Subcutaneous abdominal adipose tissue (tissue), 5 donors: ENCODE data around the gene DIO3.

ENCODE experiments used
- H3K27ac ChIP-seq: one replicate; pipeline ENCODE4 v1.7.0; 2013; ENCODE audit warnings: low read depth, mild to moderate bottlenecking, inconsistent platforms, low read length, moderate library complexity
- H3K27me3 ChIP-seq, 5 donors: one replicate each; pipeline ENCODE4 v1.7.0; 2013; ENCODE audit warnings: low read length in 5 of 5, inconsistent platforms in 1 of 5; ENCODE audit not compliant: control insufficient read depth in 5 of 5, insufficient read depth in 4 of 5
- H3K36me3 ChIP-seq, 5 donors: one replicate each; pipeline ENCODE4 v1.7.0; 2013; ENCODE audit warnings: low read length in 5 of 5; ENCODE audit not compliant: control insufficient read depth in 5 of 5, insufficient read depth in 5 of 5
- H3K4me1 ChIP-seq, 5 donors: one replicate each; pipeline ENCODE4 v1.7.0; 2013; ENCODE audit warnings: low read length in 5 of 5, mild to moderate bottlenecking in 3 of 5, moderate library complexity in 1 of 5; ENCODE audit not compliant: control insufficient read depth in 5 of 5, insufficient read depth in 5 of 5
- H3K4me3 ChIP-seq, 5 donors: one replicate each; pipeline ENCODE4 v1.7.0; 2013; ENCODE audit warnings: low read length in 5 of 5, low read depth in 1 of 5
- H3K9ac ChIP-seq, 5 donors: one replicate each; pipeline ENCODE4 v1.7.0; 2013; ENCODE audit warnings: low read length in 5 of 5, mild to moderate bottlenecking in 4 of 5, moderate library complexity in 3 of 5
- H3K9me3 ChIP-seq, 5 donors: one replicate each; pipeline ENCODE4 v1.7.0; 2013; ENCODE audit warnings: low read length in 5 of 5; ENCODE audit not compliant: control insufficient read depth in 5 of 5
- donor health status: healthy.
- donor health status: healthy.
- donor health status: healthy.
- donor health status: healthy.
- donor health status: healthy.

The DIO3 gene

GRCh38 chr14:101540481-101541462 lies 20.5 kb upstream of the DIO3 start:
- no peak overlapping the region for H3K9ac ChIP-seq
- peaks cover 3 to 17% (median 8%) of the 10 kb centered on the region in 5 donors for H3K9me3 ChIP-seq
- H3K27me3 ChIP-seq: peaks cover 0 to 18% (median 5%) of the 10 kb centered on the region in 5 donors
- no peaks in the 10 kb centered on the region for H3K36me3 ChIP-seq
- no peak overlapping the region for H3K27ac ChIP-seq
- H3K4me1 ChIP-seq: peaks cover 0 to 11% (median 5%) of the 10 kb centered on the region in 5 donors
- no peak overlapping the region for H3K4me3 ChIP-seq

- peaks cover 0 to 23% (median 10%) of the 10 kb centered on the region in 5 donors for H3K27me3 ChIP-seq
- H3K4me1 ChIP-seq: peaks cover 0 to 11% (median 5%) of the 10 kb centered on the region in 5 donors
- H3K36me3 ChIP-seq: no peaks in the 10 kb centered on the region
- peaks cover 3 to 17% (median 10%) of the 10 kb centered on the region in 5 donors for H3K9me3 ChIP-seq
- no peak overlapping the region for H3K4me3 ChIP-seq
- no peak overlapping the region for H3K9ac ChIP-seq
- no peak overlapping the region for H3K27ac ChIP-seq
Measured at GRCh38 chr14:101542391-101542790, 18.9 kb upstream of the DIO3 start.

- no peak overlapping the region for H3K27ac ChIP-seq
- no peak overlapping the region for H3K9ac ChIP-seq
- H3K9me3 ChIP-seq: peaks cover 3 to 17% (median 10%) of the 10 kb centered on the region in 5 donors
- H3K36me3 ChIP-seq: no peaks in the 10 kb centered on the region
- peaks cover 0 to 22% (median 12%) of the 10 kb centered on the region in 5 donors for H3K27me3 ChIP-seq
- no peak overlapping the region for H3K4me3 ChIP-seq
- H3K4me1 ChIP-seq: peaks cover 0 to 6% (median under 1%) of the 10 kb centered on the region in 5 donors
Measured at GRCh38 chr14:101543814-101544213, 17.5 kb upstream of the DIO3 start.

DNA sequence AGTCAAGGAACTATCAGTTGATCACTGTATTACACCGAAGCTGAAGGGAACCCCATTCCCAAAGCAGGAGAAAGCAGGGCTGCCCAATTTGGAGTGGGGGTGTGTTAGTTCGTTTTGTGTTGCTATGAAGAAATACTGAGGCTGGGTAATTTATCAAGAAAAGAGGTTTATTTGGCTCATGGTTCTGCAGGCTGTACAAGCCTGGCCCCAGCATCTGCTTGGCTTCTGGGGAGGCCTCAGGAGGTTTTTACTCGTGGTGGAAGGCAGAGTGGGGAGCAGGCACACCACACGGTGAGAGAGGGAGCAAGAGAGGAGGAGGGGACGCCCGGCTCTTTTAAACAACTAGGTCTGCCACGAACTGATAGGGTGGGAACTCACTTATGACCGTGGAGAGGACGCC lies 16.7 kb upstream of the DIO3 start:
- Histone ChIP-seq H3K9ac (no peak overlapping the region), H3K27ac (no peak overlapping the region), H3K4me3 (no peak overlapping the region), H3K36me3 (no peaks in the 10 kb centered on the region), H3K9me3 (peaks cover 3 to 17% (median 10%) of the 10 kb centered on the region in 5 donors), H3K27me3 (peaks cover 4 to 29% (median 12%) of the 10 kb centered on the region in 5 donors), H3K4me1 (no peaks in the 10 kb centered on the region)

DNA sequence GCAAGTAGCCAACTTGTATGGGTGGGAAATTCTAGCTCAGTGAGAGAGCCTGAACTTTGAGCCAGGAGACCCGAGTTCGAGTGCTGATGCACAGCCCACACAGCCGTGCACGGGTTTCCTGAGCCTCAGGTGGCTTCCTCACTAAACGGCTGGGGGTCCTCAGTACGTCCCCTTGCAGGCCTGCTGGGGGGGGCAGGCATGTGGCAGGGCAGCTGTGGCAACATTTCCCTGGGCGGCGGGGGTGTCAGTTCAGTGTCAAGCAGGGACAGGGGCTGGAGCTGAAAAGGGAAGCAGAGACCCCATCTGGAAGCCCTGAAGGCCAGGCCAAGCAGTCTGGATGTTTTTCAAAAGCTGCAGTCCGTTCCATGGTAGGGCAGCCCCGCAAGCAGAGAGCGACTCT lies 14.6 kb upstream of the DIO3 start:
- H3K9ac ChIP-seq: no peak overlapping the region
- peaks cover 3 to 17% (median 10%) of the 10 kb centered on the region in 5 donors for H3K9me3 ChIP-seq
- H3K36me3 ChIP-seq: no peaks in the 10 kb centered on the region
- no peak overlapping the region for H3K4me3 ChIP-seq
- no peaks in the 10 kb centered on the region for H3K4me1 ChIP-seq
- H3K27ac ChIP-seq: no peak overlapping the region
- peaks cover 4 to 30% (median 13%) of the 10 kb centered on the region in 5 donors for H3K27me3 ChIP-seq

GRCh38 chr14:101547107-101547738 lies 14.1 kb upstream of the DIO3 start:
- Histone ChIP-seq H3K27ac (no peak overlapping the region), H3K4me1 (no peaks in the 10 kb centered on the region)

DNA sequence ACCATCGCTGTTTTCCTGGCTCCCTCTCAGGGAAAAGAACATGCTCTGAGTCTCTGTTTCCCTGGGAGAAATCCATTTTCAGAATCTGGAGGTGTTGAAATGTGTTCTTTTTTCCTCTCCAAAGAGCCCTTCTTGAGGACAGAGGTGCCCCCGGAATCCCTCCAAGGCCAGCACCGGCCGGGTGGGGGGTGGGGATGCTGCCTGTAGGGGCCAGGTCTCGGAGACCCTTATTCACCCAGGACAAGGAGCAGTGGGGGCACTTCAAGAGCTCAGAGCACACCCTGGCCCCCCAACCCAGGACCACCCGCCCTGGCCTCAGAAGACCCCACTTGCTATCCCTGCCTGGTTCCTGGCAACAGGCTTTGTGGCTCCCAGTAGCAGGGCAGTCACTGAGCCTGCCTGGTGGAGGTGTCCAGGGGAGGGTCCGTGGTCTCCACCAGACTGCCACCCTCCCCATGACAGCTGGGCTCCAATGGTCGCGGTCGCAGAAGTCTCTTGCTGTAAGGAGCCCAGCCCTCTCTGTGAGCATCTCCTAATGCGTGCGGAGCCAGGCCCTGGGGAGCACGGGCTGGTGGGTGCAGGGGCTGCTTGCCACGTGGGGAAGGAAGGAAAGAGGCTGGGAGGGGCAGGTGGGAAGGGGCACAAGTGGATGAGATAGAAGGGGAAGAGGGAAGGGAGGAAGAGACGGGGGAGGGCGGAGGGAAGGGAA lies 13.2 kb upstream of the DIO3 start:
- Histone ChIP-seq H3K4me1 (no peaks in the 10 kb centered on the region), H3K27me3 (peaks cover 4 to 22% (median 13%) of the 10 kb centered on the region in 5 donors), H3K36me3 (no peaks in the 10 kb centered on the region), H3K4me3 (no peak overlapping the region), H3K9ac (no peak overlapping the region), H3K9me3 (peaks cover 3 to 17% (median 10%) of the 10 kb centered on the region in 5 donors), H3K27ac (no peak overlapping the region)

More at GRCh38 chr14:101547107-101547738, 14.1 kb upstream of the DIO3 start:
- Histone ChIP-seq H3K27me3 (peaks cover 4 to 29% (median 13%) of the 10 kb centered on the region in 5 donors), H3K4me3 (no peak overlapping the region), H3K9ac (no peak overlapping the region), H3K36me3 (no peaks in the 10 kb centered on the region), H3K9me3 (peaks cover 3 to 17% (median 10%) of the 10 kb centered on the region in 5 donors)

- peaks cover 1 to 14% (median 9%) of the 10 kb centered on the region in 5 donors for H3K9me3 ChIP-seq
- H3K27me3 ChIP-seq: peaks cover 4 to 24% (median 13%) of the 10 kb centered on the region in 5 donors
- no peaks in the 10 kb centered on the region for H3K36me3 ChIP-seq
- no peaks in the 10 kb centered on the region for H3K4me1 ChIP-seq
- no peak overlapping the region for H3K27ac ChIP-seq
- H3K4me3 ChIP-seq: no peak overlapping the region
- H3K9ac ChIP-seq: no peak overlapping the region
Measured at GRCh38 chr14:101548710-101549109, 12.6 kb upstream of the DIO3 start.

DNA sequence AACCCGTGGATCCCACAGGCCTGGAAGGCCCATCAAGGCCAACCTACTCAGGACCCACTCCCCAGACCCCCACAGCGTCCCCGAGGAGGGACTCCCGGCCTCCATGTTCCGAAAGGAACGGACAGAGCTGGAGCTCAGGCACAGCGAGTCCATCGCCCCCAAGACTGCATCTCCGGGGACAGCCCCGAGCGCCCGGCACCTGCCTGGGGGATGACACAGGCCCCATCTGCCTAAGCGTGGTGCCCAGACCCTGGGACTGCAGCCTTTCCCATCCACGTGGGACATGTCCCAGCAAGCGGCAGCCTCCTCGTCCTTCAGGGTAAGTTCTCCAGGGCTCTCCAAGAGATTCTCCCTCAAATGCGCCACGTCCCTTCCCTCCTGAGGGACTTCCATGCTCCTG lies 12.1 kb upstream of the DIO3 start:
- Histone ChIP-seq H3K9ac (no peak overlapping the region), H3K9me3 (peaks cover 0 to 9% (median 5%) of the 10 kb centered on the region in 5 donors), H3K4me3 (no peak overlapping the region), H3K27me3 (peaks cover 4 to 28% (median 15%) of the 10 kb centered on the region in 5 donors), H3K27ac (no peak overlapping the region), H3K36me3 (no peaks in the 10 kb centered on the region), H3K4me1 (no peaks in the 10 kb centered on the region)
